Keratinocyte (primary cell): Measurements from ENCODE around the gene RERE. TPM values are rescaled to one million over a fixed set of nuclear protein-coding genes. Genes with fewer than 3 reads are reported as not detected.

Source experiments
- DNase-seq: peaks from one replicate; pipeline ENCODE4 v3.0.0-alpha.2; 2011; ENCODE audit warnings: low read depth, missing footprints, low spot score
- FAIRE-seq: peaks from 2 replicates; lab custom pipeline; 2011; peaks lifted over from hg19 to GRCh38; lab: Jason Lieb, UNC
- H2AFZ ChIP-seq: 2 replicates; pipeline ENCODE4 v1.6.0; 2012; ENCODE audit warnings: low read length, control low read depth, inconsistent platforms; ENCODE audit not compliant: control insufficient read depth
- H3K27ac ChIP-seq: 2 replicates; pipeline ENCODE4 v1.5.1; 2011; ENCODE audit warnings: low read length; ENCODE audit not compliant: control insufficient read depth, insufficient read depth
- H3K27me3 ChIP-seq: 3 replicates; pipeline ENCODE4 v1.6.0; 2011; ENCODE audit warnings: low read length; ENCODE audit not compliant: control insufficient read depth, insufficient read depth; ENCODE audit errors: extremely low read depth
- H3K36me3 ChIP-seq, 2 experiments: 2 replicates in 1 of 2; 3 replicates in 1 of 2; pipeline ENCODE4 v1.5.1; 2011; ENCODE audit warnings: low read length in 2 of 2, mild to moderate bottlenecking in 1 of 2; ENCODE audit not compliant: control insufficient read depth in 2 of 2, insufficient read depth in 2 of 2; ENCODE audit errors: extremely low read depth in 1 of 2
- H3K4me1 ChIP-seq: 3 replicates; pipeline ENCODE4 v1.5.1; 2011; ENCODE audit warnings: low read length; ENCODE audit not compliant: control insufficient read depth, insufficient read depth; ENCODE audit errors: extremely low read depth
- H3K4me2 ChIP-seq: 3 replicates; pipeline ENCODE4 v1.6.0; 2011; ENCODE audit warnings: low read depth, low read length; ENCODE audit not compliant: control insufficient read depth, insufficient read depth; ENCODE audit errors: extremely low read depth
- H3K4me3 ChIP-seq, 3 experiments: fragments of 200-600 bp in 1 of 3; sonication (generic) in 1 of 3; 2 replicates in 2 of 3; 3 replicates in 1 of 3; pipeline ENCODE4 v1.5.1; 2011 to 2016; ENCODE audit warnings: low read length in 3 of 3, mild to moderate bottlenecking in 3 of 3, control low read depth in 2 of 3, inconsistent platforms in 1 of 3, low read depth in 1 of 3, mixed read lengths in 1 of 3, mixed run types in 1 of 3, moderate library complexity in 1 of 3; ENCODE audit not compliant: control insufficient read depth in 2 of 3, insufficient read depth in 2 of 3; ENCODE audit errors: extremely low read depth in 1 of 3
- H3K79me2 ChIP-seq: 2 replicates; pipeline ENCODE4 v1.6.0; 2012; ENCODE audit warnings: low read length; ENCODE audit not compliant: control insufficient read depth, insufficient read depth
- H3K9ac ChIP-seq: 3 replicates; pipeline ENCODE4 v1.6.0; 2011; ENCODE audit warnings: low read length; ENCODE audit not compliant: control insufficient read depth, insufficient read depth; ENCODE audit errors: extremely low read depth
- H3K9me1 ChIP-seq: 3 replicates; pipeline ENCODE4 v1.6.0; 2011; ENCODE audit warnings: low read length; ENCODE audit not compliant: control insufficient read depth, insufficient read depth; ENCODE audit errors: extremely low read depth
- H3K9me3 ChIP-seq: 2 replicates; pipeline ENCODE4 v1.5.1; 2012; ENCODE audit warnings: low read depth, low read length; ENCODE audit not compliant: control insufficient read depth
- H4K20me1 ChIP-seq: 3 replicates; pipeline ENCODE4 v1.6.0; 2011; ENCODE audit warnings: low read length; ENCODE audit not compliant: control insufficient read depth, insufficient read depth; ENCODE audit errors: extremely low read depth
- EZH2 ChIP-seq: IDR thresholded peaks from one replicate; pipeline ENCODE4 v1.6.1; 2012; ENCODE audit warnings: inconsistent platforms, mild to moderate bottlenecking, low read length, moderate library complexity
- dilution Hi-C: fragments of 300-500 bp; cut with MboI; formaldehyde crosslinking; loops from one replicate; pipeline ENCODE4 v1.7.0; 2020; ENCODE audit warnings: low sequenced_read_pairs; ENCODE audit not compliant: extremely low pct_ligation_motif_present
- polyA plus RNA-seq, 5 experiments: library from polyadenylated mRNA; depleted of rRNA in 3 of 5; stranded (reverse) in 3 of 5; stranded (forward) in 1 of 5; unstranded in 1 of 5; fragments of >200 nt; gene quantifications; 1 replicate in 1 of 5; 2 replicates in 3 of 5; 3 replicates in 1 of 5; pipeline versions ENCODE4 v1.2.1 to v1.2.3, GENCODE V29; 2011 to 2012; ENCODE audit warnings: missing spikeins in 2 of 5, low read depth in 1 of 5, low replicate concordance in 1 of 5
- TF ChIP-seq, protein P1 (sequence below), 3 experiments: IDR thresholded peaks in 1 of 3; conservative IDR thresholded peaks in 1 of 3; optimal IDR thresholded peaks in 1 of 3; 2 replicates in 2 of 3; 3 replicates in 1 of 3; pipeline versions ENCODE3 to v1.5.1; 2011; ENCODE audit warnings: low read length in 3 of 3, mild to moderate bottlenecking in 3 of 3, moderate library complexity in 2 of 3, control low read depth in 1 of 3, inconsistent platforms in 1 of 3; ENCODE audit not compliant: insufficient read depth in 2 of 3; ENCODE audit errors: extremely low read depth in 1 of 3

The RERE gene
- polyA plus RNA-seq, 1 donor (not counting 4 experiments of a cell fraction or from before 2014, with no cell fraction given), result 3.8 TPM

DNA sequence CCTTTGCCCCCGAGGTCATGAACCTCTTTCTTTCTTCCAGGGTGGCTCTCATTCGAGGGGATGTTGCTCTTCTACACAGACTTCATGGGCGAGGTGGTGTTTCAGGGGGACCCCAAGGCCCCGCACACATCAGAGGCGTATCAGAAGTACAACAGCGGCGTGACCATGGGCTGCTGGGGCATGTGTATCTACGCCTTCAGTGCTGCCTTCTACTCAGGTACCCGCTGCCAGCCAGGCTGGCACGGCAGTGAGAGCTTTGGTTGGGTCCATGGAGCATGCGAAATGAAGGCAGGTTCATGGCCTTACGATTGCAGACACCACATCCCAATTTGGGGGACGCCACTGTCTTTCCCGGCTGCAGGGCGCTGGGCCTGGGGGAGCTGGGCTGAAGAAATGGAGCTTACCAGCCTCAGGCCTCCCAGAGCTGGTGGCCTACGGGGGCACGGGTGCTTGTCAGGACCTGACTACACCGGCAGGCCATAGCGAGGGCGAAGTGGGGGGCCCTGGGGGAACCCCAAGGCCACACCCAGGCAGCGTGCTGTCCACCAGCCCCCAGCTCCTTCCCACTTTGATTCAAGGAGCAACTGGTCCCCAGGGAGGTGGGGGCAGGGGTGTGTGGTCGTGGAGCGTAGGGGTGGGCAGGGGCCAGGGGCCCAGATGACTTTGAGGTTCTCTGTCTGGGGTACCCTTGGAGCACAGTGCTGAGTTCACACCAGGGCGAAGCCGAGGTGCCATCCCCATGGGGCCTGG, 479.5 kb downstream of the RERE start:
- no peaks in the 10 kb centered on the region for H3K9me3 ChIP-seq
- H3K9me1 ChIP-seq, result no peaks in the 10 kb centered on the region
- DNase-seq (no peak), FAIRE-seq (no peak)
- H3K4me2 ChIP-seq, result no peak overlapping the region
- no peaks in the 10 kb centered on the region for H4K20me1 ChIP-seq
- no peaks in the 10 kb centered on the region for H3K4me1 ChIP-seq
- H3K27ac ChIP-seq, result no peak overlapping the region
- no peak overlapping the region for H3K9ac ChIP-seq
- no peak for TF ChIP-seq EZH2
- TF ChIP-seq, protein P1, sequence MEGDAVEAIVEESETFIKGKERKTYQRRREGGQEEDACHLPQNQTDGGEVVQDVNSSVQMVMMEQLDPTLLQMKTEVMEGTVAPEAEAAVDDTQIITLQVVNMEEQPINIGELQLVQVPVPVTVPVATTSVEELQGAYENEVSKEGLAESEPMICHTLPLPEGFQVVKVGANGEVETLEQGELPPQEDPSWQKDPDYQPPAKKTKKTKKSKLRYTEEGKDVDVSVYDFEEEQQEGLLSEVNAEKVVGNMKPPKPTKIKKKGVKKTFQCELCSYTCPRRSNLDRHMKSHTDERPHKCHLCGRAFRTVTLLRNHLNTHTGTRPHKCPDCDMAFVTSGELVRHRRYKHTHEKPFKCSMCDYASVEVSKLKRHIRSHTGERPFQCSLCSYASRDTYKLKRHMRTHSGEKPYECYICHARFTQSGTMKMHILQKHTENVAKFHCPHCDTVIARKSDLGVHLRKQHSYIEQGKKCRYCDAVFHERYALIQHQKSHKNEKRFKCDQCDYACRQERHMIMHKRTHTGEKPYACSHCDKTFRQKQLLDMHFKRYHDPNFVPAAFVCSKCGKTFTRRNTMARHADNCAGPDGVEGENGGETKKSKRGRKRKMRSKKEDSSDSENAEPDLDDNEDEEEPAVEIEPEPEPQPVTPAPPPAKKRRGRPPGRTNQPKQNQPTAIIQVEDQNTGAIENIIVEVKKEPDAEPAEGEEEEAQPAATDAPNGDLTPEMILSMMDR (optimal IDR thresholded peaks at IDR 0.05 in 1 of 3, IDR thresholded peaks at IDR 0.05 in 1 of 3, conservative IDR thresholded peaks at IDR 0.05 in 1 of 3; ENCODE audit: extremely low read depth in 1 of 3, insufficient read depth in 2 of 3, low read length in 3 of 3), result no peak
- no peaks in the 10 kb centered on the region for H3K27me3 ChIP-seq
- dilution Hi-C loops, result no loop called here
- no peak overlapping the region for H3K4me3 ChIP-seq
- H3K36me3 ChIP-seq, result no peaks in the 10 kb centered on the region
- H2AFZ ChIP-seq, result no peak overlapping the region
- H3K79me2 ChIP-seq, result no peaks in the 10 kb centered on the region

DNA sequence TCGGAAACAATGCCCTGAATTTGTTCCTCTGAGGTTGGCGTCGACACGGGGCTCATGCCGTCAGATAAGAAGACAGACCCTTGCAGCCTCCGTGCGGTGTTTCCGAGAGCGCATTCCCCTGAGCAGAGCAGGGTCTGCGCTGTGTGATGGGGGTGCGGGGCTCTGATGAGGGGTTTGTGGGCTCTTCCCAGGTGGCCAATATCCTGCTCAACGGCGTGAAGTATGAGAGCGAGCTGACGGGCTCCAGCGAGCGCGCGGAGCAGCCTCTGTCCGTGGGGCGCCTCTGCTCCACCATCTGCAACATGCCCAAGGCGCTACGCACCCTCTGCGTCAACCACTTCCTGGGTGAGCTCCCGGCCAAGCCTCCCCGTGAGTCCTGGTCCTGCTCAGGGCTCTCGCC, 482.2 kb downstream of the RERE start:
- no peak for TF ChIP-seq EZH2
- TF ChIP-seq, protein P1 (optimal IDR thresholded peaks at IDR 0.05 in 1 of 3, IDR thresholded peaks at IDR 0.05 in 1 of 3, conservative IDR thresholded peaks at IDR 0.05 in 1 of 3; ENCODE audit: extremely low read depth in 1 of 3, insufficient read depth in 2 of 3, low read length in 3 of 3), result no peak
- no peak for DNase-seq
- Histone ChIP-seq H3K4me1 (no peaks in the 10 kb centered on the region), H3K9me1 (no peaks in the 10 kb centered on the region), H3K27me3 (no peaks in the 10 kb centered on the region), H4K20me1 (no peaks in the 10 kb centered on the region), H3K4me2 (no peak overlapping the region), H3K4me3 (no peak overlapping the region), H3K27ac (no peak overlapping the region), H3K79me2 (no peaks in the 10 kb centered on the region), H2AFZ (no peak overlapping the region), H3K36me3 (no peaks in the 10 kb centered on the region), H3K9ac (no peak overlapping the region), H3K9me3 (no peaks in the 10 kb centered on the region)
- dilution Hi-C loops, result no loop called here
- FAIRE-seq, result no peak
